Measurements from ENCODE around the gene CD3E.

Gene CD3E

GRCh38 chr11:118304568-118305248 lies at the start of gene CD3E:
Gene CD3E (plus strand): TSS chr11:118304730. CDS start chr11:118304953, 223 bp downstream.
- peak; percentile 87 for DNase-seq

DNA sequence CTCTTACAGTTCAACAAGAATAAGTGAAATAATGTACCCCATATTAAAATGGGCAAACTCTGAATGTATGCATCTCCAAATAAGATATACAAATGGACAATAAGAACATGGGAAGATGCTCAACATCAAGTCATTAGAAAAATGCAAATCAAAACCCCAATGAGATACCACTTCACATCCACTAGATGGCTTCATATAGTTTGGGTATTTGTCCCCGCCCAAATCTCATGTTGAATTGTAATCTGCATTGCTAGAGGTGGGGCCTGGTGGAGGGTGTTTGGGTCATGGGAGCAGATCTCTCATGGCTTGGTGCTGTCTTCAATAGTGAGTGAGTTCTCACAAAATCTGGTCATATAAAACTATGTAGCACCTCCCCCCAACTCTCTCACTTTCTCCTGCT lies 46.1 kb upstream of the CD3E start:
- peak; percentile 32 for DNase-seq

DNA sequence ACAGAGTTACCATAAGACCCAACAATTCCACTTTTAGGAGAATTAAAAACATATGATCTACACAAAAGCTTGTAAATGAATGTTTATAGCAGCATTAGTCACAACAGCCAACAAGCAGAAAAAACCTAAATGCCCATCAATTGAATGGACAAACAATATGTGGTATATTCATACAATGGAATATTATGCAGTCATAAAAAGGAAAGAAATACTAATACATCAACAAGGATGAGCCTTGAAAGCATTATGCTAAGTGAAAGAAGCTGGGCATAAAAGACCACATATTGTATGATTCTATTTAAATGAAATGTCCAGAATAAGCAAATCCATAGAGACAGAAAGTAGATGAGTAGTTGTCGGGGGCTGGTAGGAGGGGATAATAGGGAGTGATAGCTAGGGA lies 45.4 kb upstream of the CD3E start:
- DNase-seq = no peak

GRCh38 chr11:118260353-118260752 lies 44.2 kb upstream of the CD3E start:
- no peak for DNase-seq

DNA sequence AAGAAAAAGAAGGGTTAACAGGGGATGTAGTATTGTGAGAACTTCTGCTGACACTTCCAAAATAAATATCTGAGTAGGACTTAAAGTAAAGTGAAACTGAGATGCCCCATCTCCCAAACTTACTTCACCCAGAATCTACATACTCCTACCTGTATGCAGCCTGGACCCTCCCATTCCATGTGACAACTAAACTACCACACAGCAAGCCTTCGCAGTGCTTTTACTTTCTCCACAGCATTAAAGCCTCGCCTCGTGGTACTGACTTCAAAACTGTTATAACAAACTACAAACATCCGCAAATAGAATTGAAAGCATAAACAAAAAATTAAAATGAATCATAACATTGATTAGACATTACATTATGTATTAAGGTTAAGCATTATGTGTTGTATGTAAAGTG lies 41.4 kb upstream of the CD3E start:
- no peak for DNase-seq

- DNase-seq = peak; percentile 32
Observed at GRCh38 chr11:118263695-118264568, 40.6 kb upstream of the CD3E start, which contains the start of gene MPZL2. Gene MPZL2 (minus strand): TSS chr11:118264297. CDS start chr11:118264153, 144 bp downstream.

DNA sequence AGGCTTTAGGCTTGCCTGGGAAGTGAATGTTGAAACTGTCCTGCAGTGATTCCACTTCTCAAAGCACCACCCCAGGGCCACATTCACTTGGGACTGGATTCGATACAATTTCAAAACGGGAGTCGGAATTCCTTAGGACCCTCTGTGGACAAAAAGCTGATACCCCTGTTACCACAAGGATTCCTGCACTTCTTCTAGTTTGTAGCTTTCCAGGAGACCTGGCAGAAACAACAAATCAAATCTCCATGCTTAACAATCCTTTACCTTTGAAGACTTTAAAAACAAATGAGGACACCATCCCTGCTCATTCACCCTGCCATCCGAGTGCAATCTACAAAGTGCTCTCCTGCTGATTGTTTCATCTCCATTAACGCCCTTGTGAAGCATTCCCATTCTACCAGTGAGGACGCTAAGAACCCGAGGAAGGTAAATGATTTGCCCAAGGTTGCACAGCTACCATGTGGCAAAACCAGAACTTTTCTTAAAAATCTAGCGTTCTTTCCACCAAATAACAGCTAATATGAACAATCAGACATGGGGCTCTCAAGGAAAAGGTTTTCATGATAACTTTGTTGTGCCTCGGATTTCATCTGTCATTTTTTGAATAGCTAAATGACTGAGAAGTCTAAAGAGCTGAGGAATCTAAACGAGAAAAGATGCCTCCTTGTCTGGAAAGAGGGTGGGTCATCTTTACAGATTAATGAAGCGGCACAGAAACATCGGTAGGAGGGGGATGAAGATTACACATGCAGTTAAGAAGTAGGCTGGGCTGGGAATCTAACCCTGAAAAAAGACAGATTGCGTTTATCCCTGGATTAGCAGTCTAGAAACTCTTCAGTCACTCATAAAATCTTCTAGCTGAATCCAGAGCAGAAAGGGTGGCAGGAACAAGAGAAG lies 39.7 kb upstream of the CD3E start:
- no peak for DNase-seq

GRCh38 chr11:118265954-118266353 lies 38.6 kb upstream of the CD3E start:
- no peak for DNase-seq

- DNase-seq = no peak
Observed at GRCh38 chr11:118267486-118267885, 37.0 kb upstream of the CD3E start.

DNA sequence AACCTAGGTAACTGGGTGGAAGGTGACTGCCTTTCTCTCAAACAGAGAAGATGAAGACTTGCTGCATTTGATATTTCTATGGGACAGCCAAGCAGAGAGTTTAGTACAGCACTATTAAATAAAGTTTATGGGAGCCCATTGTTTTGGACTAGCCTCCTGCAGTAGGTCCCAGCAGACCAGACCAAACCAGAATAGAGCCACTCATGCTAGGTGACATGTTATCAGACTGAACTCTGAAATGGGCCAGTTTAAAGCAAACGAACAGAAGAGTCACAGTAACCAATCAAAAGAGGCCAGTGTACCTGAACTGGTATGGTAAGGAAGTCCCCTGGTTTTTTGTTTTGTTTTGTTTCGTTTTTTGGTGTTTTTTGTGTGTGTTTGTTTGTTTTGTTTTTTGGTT lies 32.5 kb upstream of the CD3E start:
- DNase-seq = no peak

DNA sequence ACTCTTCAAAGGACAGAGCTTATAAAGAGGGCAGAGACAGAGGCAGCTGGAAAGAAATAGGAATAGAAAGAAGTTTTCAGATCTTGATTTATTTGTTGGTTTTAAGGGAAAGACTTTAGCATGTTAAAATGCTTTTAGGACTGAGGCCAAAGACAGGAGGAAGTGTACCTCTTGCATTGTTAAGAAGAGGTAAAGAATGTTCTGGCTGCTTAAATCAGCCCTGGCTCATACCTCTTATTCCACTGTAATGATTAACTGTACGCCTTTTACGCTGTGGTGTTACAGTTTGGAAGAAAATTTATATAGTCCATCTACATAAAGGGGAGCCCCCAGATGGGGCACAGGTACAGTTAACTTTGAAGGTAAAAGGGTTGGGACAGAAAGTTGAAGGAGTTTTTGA lies 30.3 kb upstream of the CD3E start:
- DNase-seq = no peak

- no peak for DNase-seq
Observed at GRCh38 chr11:118275176-118275575, 29.4 kb upstream of the CD3E start.

DNA sequence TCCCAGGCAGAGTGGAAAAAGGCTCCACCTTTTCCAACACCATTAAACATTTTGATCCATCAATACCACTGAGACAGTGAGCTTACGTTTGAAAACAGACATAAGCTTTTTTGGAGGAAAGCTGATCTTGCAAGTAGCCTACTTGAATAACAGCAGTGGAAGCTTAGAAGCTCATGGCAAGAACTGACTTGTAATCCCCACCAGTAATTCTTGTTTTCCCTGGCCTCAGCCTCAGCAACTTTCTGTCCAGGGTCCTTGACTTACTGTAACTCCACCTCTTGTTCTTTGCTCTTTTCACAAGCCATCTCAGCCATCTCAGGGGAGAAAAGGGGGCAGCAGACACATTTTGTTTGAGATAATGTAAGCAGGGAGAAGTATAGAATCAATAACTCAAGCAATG lies 28.1 kb upstream of the CD3E start:
- no peak for DNase-seq

- DNase-seq = peak; percentile 44
Observed at GRCh38 chr11:118277312-118277711, 27.2 kb upstream of the CD3E start.

GRCh38 chr11:118281284-118281683 lies 23.2 kb upstream of the CD3E start:
- peak; percentile 38 for DNase-seq

GRCh38 chr11:118282606-118283005 lies 21.9 kb upstream of the CD3E start:
- no peak for DNase-seq

DNA sequence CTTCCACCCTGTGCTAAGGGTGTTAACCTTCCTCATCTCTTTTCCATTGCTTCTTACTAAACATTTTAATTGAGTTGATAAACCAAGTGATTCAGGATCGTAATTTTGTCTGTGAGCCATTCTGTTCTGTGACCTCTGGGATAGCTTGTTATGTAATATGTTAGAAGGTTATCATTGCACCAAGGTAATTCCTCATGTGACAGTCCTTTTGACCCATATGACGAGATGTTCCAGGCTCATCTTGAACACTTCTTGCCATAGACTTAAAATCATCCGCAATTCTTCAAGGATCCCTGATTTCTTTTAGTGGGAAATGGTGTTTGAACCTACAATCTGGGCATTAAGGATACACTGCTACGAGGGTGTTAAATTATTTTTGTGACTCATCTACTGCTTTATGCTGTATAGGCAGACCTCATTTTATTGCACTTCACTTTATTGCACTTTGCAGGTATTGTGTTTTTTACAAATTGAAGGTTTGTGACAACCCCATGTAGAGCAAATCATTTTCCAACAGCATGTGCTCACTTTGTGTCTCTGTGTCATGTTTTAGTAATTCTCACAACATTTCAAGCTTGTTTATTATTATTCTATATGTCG lies 21.4 kb upstream of the CD3E start:
- DNase-seq = no peak

GRCh38 chr11:118283756-118284350 lies 20.7 kb upstream of the CD3E start:
- no peak for DNase-seq

GRCh38 chr11:118286545-118286944 lies 18.0 kb upstream of the CD3E start:
- no peak for DNase-seq

DNA sequence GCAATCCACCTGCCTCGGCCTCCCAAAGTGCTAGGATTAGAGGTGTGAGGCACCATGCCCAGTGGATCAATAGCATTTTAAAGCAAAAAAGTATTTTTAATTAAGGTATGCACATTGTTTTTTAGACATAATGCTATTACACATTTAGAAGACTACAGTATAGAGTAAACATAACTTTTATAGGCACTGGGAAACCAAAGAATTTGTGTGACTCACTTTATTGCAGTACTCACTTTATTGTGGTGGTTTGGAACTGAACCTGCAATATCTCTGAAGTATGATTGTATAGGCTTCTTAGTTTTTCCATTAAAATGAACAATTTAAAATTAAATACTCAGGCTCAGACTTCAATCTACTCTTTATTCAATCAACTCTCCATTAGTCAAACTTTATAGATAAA lies 17.5 kb upstream of the CD3E start:
- no peak for DNase-seq

GRCh38 chr11:118289401-118289800 lies 15.1 kb upstream of the CD3E start:
- DNase-seq = no peak

GRCh38 chr11:118290923-118291322 lies 13.6 kb upstream of the CD3E start:
- DNase-seq = peak; percentile 63

Data from activated CD4-positive, alpha-beta T cell treated with anti-CD3 and anti-CD28 coated beads, Interleukin-2, Interleukin-6, amounts not matched to agents 100 ng/mL and 50 ng/mL, durations not matched to agents 16 hours and 8 hours (primary cell).